ENCODE data around the gene PTPN22. TPM values are rescaled to one million over a fixed set of nuclear protein-coding genes. Genes with fewer than 3 reads are reported as not detected.

The PTPN22 gene
- total RNA-seq = not detected in 2 replicates

DNA sequence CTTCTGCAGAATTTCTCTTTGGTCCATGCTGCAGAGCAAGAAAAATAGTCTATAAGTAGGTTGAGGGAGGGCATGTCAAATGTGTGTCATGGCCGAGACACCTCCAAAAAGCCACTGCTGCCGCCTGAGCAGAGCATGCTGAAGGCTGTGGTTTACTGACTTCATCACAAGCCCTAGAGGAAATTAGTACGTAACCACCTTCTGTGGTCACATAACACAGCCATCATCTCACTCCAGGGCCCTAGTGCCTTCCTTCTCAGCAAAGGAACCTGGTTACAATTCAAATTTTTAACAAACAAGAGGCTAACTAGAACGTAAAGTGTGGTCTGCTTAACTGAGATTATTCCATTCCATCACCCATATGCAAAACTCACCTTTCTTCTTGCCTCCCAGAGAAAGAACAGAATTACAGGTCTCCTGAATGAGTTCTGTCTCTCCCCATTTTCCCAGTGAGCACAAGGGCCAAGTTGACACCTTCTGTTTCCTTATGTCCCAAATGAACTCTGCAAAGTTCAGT lies at the start of gene PTPN22:
Gene PTPN22 (minus strand): TSS at position 116 of the 517 bp plus-strand sequence.
- no peaks in the 10 kb centered on the region for H3K36me3 ChIP-seq (ENCODE audit: control insufficient read depth, insufficient read depth, low read length)
- DNase-seq (ENCODE audit: low read depth) = no peak
- H3K4me3 ChIP-seq (ENCODE audit: low read depth, low read length) = no peak within 1 kb of the TSS
- TF ChIP-seq, protein P1, sequence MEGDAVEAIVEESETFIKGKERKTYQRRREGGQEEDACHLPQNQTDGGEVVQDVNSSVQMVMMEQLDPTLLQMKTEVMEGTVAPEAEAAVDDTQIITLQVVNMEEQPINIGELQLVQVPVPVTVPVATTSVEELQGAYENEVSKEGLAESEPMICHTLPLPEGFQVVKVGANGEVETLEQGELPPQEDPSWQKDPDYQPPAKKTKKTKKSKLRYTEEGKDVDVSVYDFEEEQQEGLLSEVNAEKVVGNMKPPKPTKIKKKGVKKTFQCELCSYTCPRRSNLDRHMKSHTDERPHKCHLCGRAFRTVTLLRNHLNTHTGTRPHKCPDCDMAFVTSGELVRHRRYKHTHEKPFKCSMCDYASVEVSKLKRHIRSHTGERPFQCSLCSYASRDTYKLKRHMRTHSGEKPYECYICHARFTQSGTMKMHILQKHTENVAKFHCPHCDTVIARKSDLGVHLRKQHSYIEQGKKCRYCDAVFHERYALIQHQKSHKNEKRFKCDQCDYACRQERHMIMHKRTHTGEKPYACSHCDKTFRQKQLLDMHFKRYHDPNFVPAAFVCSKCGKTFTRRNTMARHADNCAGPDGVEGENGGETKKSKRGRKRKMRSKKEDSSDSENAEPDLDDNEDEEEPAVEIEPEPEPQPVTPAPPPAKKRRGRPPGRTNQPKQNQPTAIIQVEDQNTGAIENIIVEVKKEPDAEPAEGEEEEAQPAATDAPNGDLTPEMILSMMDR (IDR thresholded peaks at IDR 0.05; ENCODE audit: insufficient read depth, low read length, poor library complexity, severe bottlenecking) = no peak
- H3K27me3 ChIP-seq (ENCODE audit: control insufficient read depth, insufficient read depth, low read length) = no peaks in the 10 kb centered on the region

DNA sequence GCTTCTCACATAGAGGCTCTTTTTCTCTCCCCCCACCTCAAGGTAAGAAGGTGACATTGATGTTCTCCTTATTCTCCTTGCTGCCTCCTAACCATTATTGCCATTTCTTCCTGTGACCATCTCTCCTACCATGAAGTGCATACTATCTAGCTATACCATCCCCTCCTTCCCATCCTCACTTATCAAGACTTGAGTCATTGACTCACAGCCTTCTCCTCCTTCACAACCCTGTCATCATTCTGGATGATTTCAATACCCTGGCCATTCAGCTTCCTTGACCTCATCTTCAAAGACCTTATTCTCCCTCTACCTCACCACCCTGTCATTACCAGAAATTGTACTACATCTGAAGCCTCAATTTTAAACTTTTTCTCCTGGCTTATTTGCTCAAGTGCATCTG lies 46.7 kb upstream of the PTPN22 start:
- Histone ChIP-seq H3K27me3 (ENCODE audit: control insufficient read depth, insufficient read depth, low read length) (no peaks in the 10 kb centered on the region), H3K4me3 (ENCODE audit: low read depth, low read length) (no peak overlapping the region), H3K36me3 (ENCODE audit: control insufficient read depth, insufficient read depth, low read length) (no peaks in the 10 kb centered on the region)
- DNase-seq (ENCODE audit: low read depth) = no peak
- TF ChIP-seq, protein P1 (IDR thresholded peaks at IDR 0.05; ENCODE audit: insufficient read depth, low read length, poor library complexity, severe bottlenecking) = no peak

DNA sequence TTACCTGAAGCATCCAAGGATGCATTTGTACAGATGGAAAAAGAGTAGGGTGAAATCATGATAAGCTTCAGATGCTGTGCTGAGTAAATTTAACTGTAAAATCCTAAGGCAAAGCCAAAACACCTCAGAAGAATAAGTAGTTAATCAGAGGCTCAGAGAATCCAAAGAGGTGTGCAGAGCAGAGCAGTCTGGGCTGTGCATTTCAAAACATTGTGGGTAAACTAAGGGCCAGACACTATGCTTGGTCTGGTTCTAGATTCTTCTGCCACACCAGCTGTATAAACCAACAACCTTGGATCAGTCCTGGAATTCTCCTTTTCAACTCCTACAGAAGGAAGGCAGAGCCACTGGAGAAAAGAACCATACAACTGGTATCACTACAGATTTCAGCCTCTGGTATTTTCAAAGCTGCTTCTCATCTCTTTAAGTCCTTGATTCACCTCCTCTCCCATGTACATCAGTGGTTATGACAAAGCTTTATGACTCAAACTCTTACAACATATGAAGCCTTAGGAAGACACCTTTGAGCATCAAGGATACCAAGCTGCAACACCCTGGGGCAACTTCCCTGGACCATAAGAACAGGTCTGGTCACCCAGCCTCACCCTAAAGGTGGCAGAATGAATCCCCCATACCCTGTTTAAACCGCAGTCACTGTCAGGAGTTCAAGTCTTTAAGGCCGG lies 46.0 kb upstream of the PTPN22 start:
- DNase-seq (ENCODE audit: low read depth) = no peak

DNA sequence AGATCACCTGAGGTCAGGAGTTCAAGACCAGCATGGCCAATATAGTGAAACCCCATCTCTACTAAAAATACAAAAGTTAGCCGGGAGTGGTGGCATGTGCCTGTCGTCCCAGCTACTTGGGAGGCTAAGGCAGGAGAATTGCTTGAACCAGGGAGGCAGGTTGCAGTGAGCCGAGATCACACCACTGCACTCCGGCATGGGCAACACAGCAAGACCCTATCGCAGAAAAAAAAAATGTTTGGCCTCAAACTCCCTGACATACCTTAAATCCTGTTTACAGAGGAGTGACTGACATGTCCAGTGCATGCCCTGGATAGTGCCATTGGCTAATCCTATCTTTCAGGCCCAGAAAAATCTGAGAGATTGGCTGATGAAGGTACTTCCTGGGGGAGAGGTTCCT lies 45.5 kb upstream of the PTPN22 start:
- H3K4me3 ChIP-seq (ENCODE audit: low read depth, low read length) = no peak overlapping the region
- TF ChIP-seq, protein P1 (IDR thresholded peaks at IDR 0.05; ENCODE audit: insufficient read depth, low read length, poor library complexity, severe bottlenecking) = no peak
- DNase-seq (ENCODE audit: low read depth) = no peak
- no peaks in the 10 kb centered on the region for H3K36me3 ChIP-seq (ENCODE audit: control insufficient read depth, insufficient read depth, low read length)
- no peaks in the 10 kb centered on the region for H3K27me3 ChIP-seq (ENCODE audit: control insufficient read depth, insufficient read depth, low read length)

More for the DNA sequence above, 46.0 kb upstream of the PTPN22 start:
- no peaks in the 10 kb centered on the region for H3K36me3 ChIP-seq (ENCODE audit: control insufficient read depth, insufficient read depth, low read length)
- H3K4me3 ChIP-seq (ENCODE audit: low read depth, low read length) = no peak overlapping the region
- TF ChIP-seq, protein P1 (IDR thresholded peaks at IDR 0.05; ENCODE audit: insufficient read depth, low read length, poor library complexity, severe bottlenecking) = no peak
- H3K27me3 ChIP-seq (ENCODE audit: control insufficient read depth, insufficient read depth, low read length) = no peaks in the 10 kb centered on the region

DNA sequence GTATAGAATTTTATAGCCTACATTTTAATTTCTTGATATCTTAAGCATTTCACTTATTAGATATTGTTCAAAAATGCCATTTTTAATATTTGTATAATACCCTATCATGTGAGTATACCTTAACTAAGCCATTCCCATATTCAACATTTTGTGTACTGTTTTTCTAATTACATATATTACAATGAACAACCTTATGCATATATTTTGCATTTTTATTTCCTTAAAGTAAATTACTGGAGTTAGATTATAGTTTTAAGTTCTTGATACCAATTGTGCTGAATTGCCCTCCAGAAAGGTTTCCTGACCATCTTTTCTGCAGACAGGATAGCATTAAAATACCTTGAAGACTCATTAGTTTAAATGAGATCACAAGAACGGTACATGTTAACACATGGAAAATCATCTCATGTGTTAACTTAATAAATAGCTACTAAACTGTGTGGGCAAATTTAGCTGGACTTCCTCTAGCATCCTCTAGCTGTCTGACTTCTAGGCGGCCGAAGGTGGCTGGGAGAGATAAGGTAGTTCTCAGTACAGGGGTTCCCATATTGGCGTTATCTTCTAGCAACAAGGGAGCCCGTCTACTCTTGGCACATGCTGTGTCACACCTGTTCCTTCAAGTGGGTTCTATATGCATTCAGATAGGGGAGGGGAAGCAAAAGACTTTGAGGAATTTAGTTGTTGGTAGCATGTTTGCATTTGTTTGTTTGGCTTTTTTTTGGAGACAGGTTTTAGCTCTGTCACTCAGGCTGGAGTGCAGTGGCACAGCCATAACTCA lies 42.6 kb upstream of the PTPN22 start:
- H3K4me3 ChIP-seq (ENCODE audit: low read depth, low read length) = no peak overlapping the region
- H3K36me3 ChIP-seq (ENCODE audit: control insufficient read depth, insufficient read depth, low read length) = no peaks in the 10 kb centered on the region
- TF ChIP-seq, protein P1 (IDR thresholded peaks at IDR 0.05; ENCODE audit: insufficient read depth, low read length, poor library complexity, severe bottlenecking) = no peak
- DNase-seq (ENCODE audit: low read depth) = no peak
- no peaks in the 10 kb centered on the region for H3K27me3 ChIP-seq (ENCODE audit: control insufficient read depth, insufficient read depth, low read length)

All from kidney epithelial cell (primary cell).